GM06990 (cell line): ENCODE results near the gene ZNF470.

Experiments used
- DNase-seq: peaks from one replicate; pipeline ENCODE4 v3.0.0-alpha.2; 2011; ENCODE audit not compliant: insufficient read length; ENCODE audit errors: extremely low read depth
- H3K27me3 ChIP-seq: replicated peaks from 2 replicates; pipeline ENCODE4 v1.6.0; 2011; ENCODE audit warnings: low read length; ENCODE audit not compliant: control insufficient read depth, insufficient read depth
- H3K36me3 ChIP-seq: 2 replicates; pipeline ENCODE4 v1.5.1; 2011; ENCODE audit warnings: low read length; ENCODE audit not compliant: control insufficient read depth, insufficient read depth
- H3K4me3 ChIP-seq: replicated peaks from 2 replicates; pipeline ENCODE4 v1.5.1; 2011; ENCODE audit warnings: low read depth, mild to moderate bottlenecking, control low read depth, low read length
- TF ChIP-seq, protein P1 (sequence below): IDR thresholded peaks from 2 replicates; pipeline ENCODE4 v1.5.1; 2011; ENCODE audit warnings: low read length, control low read depth, mild to moderate bottlenecking, inconsistent platforms; ENCODE audit not compliant: insufficient read depth, poor library complexity, severe bottlenecking

ZNF470 gene

GRCh38 chr19:56573914-56574313 is 6.6 kb downstream of the ZNF470 start:
- H3K27me3 ChIP-seq = no peaks in the 10 kb centered on the region
- no peaks in the 10 kb centered on the region for H3K36me3 ChIP-seq
- TF ChIP-seq, protein P1, sequence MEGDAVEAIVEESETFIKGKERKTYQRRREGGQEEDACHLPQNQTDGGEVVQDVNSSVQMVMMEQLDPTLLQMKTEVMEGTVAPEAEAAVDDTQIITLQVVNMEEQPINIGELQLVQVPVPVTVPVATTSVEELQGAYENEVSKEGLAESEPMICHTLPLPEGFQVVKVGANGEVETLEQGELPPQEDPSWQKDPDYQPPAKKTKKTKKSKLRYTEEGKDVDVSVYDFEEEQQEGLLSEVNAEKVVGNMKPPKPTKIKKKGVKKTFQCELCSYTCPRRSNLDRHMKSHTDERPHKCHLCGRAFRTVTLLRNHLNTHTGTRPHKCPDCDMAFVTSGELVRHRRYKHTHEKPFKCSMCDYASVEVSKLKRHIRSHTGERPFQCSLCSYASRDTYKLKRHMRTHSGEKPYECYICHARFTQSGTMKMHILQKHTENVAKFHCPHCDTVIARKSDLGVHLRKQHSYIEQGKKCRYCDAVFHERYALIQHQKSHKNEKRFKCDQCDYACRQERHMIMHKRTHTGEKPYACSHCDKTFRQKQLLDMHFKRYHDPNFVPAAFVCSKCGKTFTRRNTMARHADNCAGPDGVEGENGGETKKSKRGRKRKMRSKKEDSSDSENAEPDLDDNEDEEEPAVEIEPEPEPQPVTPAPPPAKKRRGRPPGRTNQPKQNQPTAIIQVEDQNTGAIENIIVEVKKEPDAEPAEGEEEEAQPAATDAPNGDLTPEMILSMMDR = no peak
- no peak for DNase-seq
- H3K4me3 ChIP-seq = no peak overlapping the region

GRCh38 chr19:56577719-56578602 is 10.7 kb downstream of the ZNF470 start:
- H3K27me3 ChIP-seq = no peaks in the 10 kb centered on the region
- DNase-seq = no peak
- TF ChIP-seq, protein P1 = no peak
- H3K36me3 ChIP-seq = no peaks in the 10 kb centered on the region
- no peak overlapping the region for H3K4me3 ChIP-seq

DNA sequence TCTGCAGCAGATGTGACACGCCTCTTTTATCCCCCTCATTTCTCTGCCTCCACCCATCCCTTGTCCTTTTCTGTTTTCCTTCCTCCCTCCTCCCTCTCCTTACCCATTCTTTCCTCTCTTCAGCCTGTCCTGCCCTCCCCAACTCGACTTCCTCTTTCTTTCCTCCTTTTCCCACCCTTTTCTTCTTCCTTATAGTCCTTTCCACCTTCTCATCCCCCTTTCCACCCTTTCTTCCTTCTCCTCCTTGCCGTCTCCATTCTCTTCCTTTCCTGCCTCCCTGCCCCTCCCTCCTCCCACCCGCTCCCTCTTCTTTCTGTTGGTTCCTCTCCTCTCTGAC is 27.1 kb downstream of the ZNF470 start:
- Histone ChIP-seq H3K27me3 (no peaks in the 10 kb centered on the region), H3K4me3 (peak overlapping the region; percentile 80; the same call in 1 of the 2 replicates), H3K36me3 (peaks cover 2% of the 10 kb centered on the region; the same call in 1 of the 2 replicates)
- TF ChIP-seq, protein P1 = no peak
- no peak for DNase-seq

- peak within 1 kb of the TSS; percentile 80 for H3K4me3 ChIP-seq
- DNase-seq = peak; percentile 91
- peaks cover 2% of the 10 kb centered on the region; the same call in 1 of the 2 replicates for H3K36me3 ChIP-seq
- no peaks in the 10 kb centered on the region for H3K27me3 ChIP-seq
- TF ChIP-seq, protein P1 = no peak
Measured at GRCh38 chr19:56594783-56595547, 27.7 kb downstream of the ZNF470 start, which contains the start of gene ZNF71. TSS of gene ZNF71 (plus strand) at chr19:56595302. CDS start at chr19:56601559, 6,257 bp downstream.

- Histone ChIP-seq H3K4me3 (peak overlapping the region; percentile 80), H3K27me3 (no peaks in the 10 kb centered on the region), H3K36me3 (peaks cover 2% of the 10 kb centered on the region; the same call in 1 of the 2 replicates)
- no peak for DNase-seq
- TF ChIP-seq, protein P1 = no peak
Measured at GRCh38 chr19:56595548-56595899, 28.3 kb downstream of the ZNF470 start.
